DND-41 (cell line): Measurements from ENCODE around the gene PARVB.

Source experiments
- ATAC-seq: fragments of 200-7000 bp; cut with Tn5 transposase; 3 replicates; pipeline ENCODE4 v1.9.1; 2021; ENCODE audit warnings: low read depth; ENCODE audit not compliant: insufficient read depth
- DNase-seq: peaks from one replicate; pipeline ENCODE4 v3.0.0-alpha.2; 2020
- H2AFZ ChIP-seq: 2 replicates; pipeline ENCODE4 v1.6.0; 2012; ENCODE audit warnings: low read depth, low read length
- H3K27ac ChIP-seq: 2 replicates; pipeline ENCODE4 v1.5.1; 2012; ENCODE audit warnings: low read length, inconsistent platforms
- H3K27me3 ChIP-seq: fragments of 200-600 bp; sonication (generic); 2 replicates; pipeline ENCODE4 v1.6.0; 2012; ENCODE audit warnings: low read length, mild to moderate bottlenecking, inconsistent platforms; ENCODE audit not compliant: insufficient read depth, poor library complexity
- H3K36me3 ChIP-seq: 2 replicates; pipeline ENCODE4 v1.5.1; 2012; ENCODE audit warnings: low read length, inconsistent platforms; ENCODE audit not compliant: insufficient read depth
- H3K4me1 ChIP-seq: 2 replicates; pipeline ENCODE4 v1.5.1; 2012; ENCODE audit warnings: mild to moderate bottlenecking, low read length; ENCODE audit not compliant: insufficient read depth
- H3K4me2 ChIP-seq: 2 replicates; pipeline ENCODE4 v1.6.0; 2012; ENCODE audit warnings: mild to moderate bottlenecking, moderate library complexity, low read length, inconsistent platforms; ENCODE audit not compliant: insufficient read depth
- H3K4me3 ChIP-seq, 2 experiments: fragments of 200-600 bp in 1 of 2; shearing (Covaris generic) in 1 of 2; 2 replicates each; pipeline ENCODE4 v1.5.1; 2012 to 2016; ENCODE audit warnings: inconsistent platforms in 2 of 2, low read length in 2 of 2, mild to moderate bottlenecking in 2 of 2, low read depth in 1 of 2, moderate library complexity in 1 of 2
- H3K79me2 ChIP-seq: 2 replicates; pipeline ENCODE4 v1.6.0; 2012; ENCODE audit warnings: low read length, inconsistent platforms; ENCODE audit not compliant: insufficient read depth
- H3K9ac ChIP-seq: 2 replicates; pipeline ENCODE4 v1.6.0; 2012; ENCODE audit warnings: low read depth, mild to moderate bottlenecking, inconsistent platforms, low read length, moderate library complexity
- H3K9me3 ChIP-seq: 2 replicates; pipeline ENCODE4 v1.5.1; 2012; ENCODE audit warnings: low read length, moderate library complexity, mild to moderate bottlenecking, inconsistent platforms; ENCODE audit not compliant: insufficient read depth, severe bottlenecking
- H4K20me1 ChIP-seq: 2 replicates; pipeline ENCODE4 v1.6.0; 2012; ENCODE audit warnings: low read length; ENCODE audit not compliant: insufficient read depth
- EZH2 ChIP-seq: IDR thresholded peaks from 3 replicates; pipeline ENCODE4 v1.6.1; 2012; ENCODE audit warnings: borderline replicate concordance, low read depth, mild to moderate bottlenecking, moderate library complexity, low read length, inconsistent platforms; ENCODE audit not compliant: severe bottlenecking
- TF ChIP-seq, protein P1 (sequence below): IDR thresholded peaks from 2 replicates; pipeline ENCODE4 v1.5.1; 2012; ENCODE audit warnings: borderline replicate concordance, low read length, moderate library complexity, mild to moderate bottlenecking; ENCODE audit not compliant: poor library complexity, severe bottlenecking; ENCODE audit errors: extremely low read depth

PARVB gene

DNA sequence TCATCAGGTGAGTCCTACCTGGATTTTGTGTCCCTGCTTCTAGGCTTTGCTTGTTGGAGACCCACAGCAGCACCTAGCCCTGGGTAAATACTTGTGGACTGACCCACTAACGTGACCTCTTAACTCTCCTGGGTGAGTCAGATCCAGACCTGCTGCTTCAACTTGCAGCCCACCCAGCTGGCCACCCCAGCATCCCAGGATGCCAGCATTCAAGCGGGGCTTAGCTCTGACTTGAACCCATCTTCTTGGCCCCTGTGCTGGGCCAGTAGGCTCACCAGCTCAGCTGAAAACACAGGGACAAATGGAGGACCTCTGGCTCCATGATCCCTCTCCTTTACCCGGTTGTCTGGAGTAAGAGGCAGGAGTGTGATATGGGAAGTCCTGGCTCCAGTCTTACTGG is 190.1 kb downstream of the PARVB start:
- no peaks in the 10 kb centered on the region for H3K27me3 ChIP-seq
- H3K4me3 ChIP-seq = no peak overlapping the region
- TF ChIP-seq EZH2 = no peak
- TF ChIP-seq, protein P1, sequence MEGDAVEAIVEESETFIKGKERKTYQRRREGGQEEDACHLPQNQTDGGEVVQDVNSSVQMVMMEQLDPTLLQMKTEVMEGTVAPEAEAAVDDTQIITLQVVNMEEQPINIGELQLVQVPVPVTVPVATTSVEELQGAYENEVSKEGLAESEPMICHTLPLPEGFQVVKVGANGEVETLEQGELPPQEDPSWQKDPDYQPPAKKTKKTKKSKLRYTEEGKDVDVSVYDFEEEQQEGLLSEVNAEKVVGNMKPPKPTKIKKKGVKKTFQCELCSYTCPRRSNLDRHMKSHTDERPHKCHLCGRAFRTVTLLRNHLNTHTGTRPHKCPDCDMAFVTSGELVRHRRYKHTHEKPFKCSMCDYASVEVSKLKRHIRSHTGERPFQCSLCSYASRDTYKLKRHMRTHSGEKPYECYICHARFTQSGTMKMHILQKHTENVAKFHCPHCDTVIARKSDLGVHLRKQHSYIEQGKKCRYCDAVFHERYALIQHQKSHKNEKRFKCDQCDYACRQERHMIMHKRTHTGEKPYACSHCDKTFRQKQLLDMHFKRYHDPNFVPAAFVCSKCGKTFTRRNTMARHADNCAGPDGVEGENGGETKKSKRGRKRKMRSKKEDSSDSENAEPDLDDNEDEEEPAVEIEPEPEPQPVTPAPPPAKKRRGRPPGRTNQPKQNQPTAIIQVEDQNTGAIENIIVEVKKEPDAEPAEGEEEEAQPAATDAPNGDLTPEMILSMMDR = no peak
- no peaks in the 10 kb centered on the region for H3K4me1 ChIP-seq
- H3K27ac ChIP-seq = no peak overlapping the region
- no peak overlapping the region for H3K4me2 ChIP-seq
- ATAC-seq = no peak
- H3K79me2 ChIP-seq = no peaks in the 10 kb centered on the region
- no peaks in the 10 kb centered on the region for H3K36me3 ChIP-seq
- peaks cover 5% of the 10 kb centered on the region for H3K9me3 ChIP-seq
- no peak overlapping the region for H2AFZ ChIP-seq
- DNase-seq = no peak
- H3K9ac ChIP-seq = no peak overlapping the region
- H4K20me1 ChIP-seq = no peaks in the 10 kb centered on the region

DNA sequence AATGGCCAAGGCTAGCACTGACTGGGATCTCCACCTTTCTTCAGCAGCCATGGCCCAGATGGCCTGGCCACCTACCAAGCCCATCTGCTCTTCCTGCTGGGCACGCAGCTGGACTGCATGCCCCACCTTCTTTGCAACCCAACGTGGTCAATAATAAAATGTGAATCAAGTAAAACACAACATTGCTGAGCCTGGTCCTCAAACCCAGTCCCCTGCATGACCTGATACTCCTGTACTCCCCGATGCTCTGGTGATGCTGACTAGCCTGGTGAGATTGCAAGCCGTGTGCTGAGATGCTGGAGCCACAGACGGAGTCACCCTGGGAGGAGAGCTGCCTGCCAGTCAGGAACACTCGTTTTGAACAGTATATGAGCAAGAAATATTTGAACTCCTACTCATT is 190.7 kb downstream of the PARVB start:
- ATAC-seq = no peak
- DNase-seq = no peak
- peaks cover 1% of the 10 kb centered on the region for H3K9me3 ChIP-seq
- no peaks in the 10 kb centered on the region for H4K20me1 ChIP-seq
- H3K36me3 ChIP-seq = no peaks in the 10 kb centered on the region
- H3K27ac ChIP-seq = no peak overlapping the region
- H3K4me3 ChIP-seq = no peak overlapping the region
- no peaks in the 10 kb centered on the region for H3K4me1 ChIP-seq
- no peaks in the 10 kb centered on the region for H3K79me2 ChIP-seq
- H3K4me2 ChIP-seq = no peak overlapping the region
- no peak overlapping the region for H2AFZ ChIP-seq
- no peaks in the 10 kb centered on the region for H3K27me3 ChIP-seq
- TF ChIP-seq EZH2 = no peak
- TF ChIP-seq, protein P1 = no peak
- H3K9ac ChIP-seq = no peak overlapping the region

DNA sequence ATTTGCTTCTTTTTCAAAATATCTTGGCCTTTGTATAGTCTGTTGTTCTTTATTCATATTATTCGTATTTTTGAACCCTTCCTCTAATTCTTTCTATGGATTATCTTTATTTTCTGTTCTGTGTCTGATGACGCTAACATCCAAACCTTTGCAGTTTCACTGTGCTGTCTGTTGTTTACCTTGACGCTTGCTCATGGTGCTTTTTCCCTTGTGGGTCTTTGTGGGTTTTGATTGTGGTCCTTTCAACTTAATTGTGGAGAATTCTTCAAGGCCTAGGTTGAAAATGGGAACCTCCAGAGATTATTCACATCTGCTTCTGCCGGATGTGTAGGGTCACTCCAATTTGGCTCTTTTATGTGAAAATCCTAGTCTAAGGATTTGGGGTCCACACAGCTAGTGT is 191.2 kb downstream of the PARVB start:
- ATAC-seq (no peak), DNase-seq (no peak)
- H3K79me2 ChIP-seq = no peaks in the 10 kb centered on the region
- no peaks in the 10 kb centered on the region for H3K36me3 ChIP-seq
- H3K27me3 ChIP-seq = no peaks in the 10 kb centered on the region
- H2AFZ ChIP-seq = no peak overlapping the region
- no peak overlapping the region for H3K4me2 ChIP-seq
- H3K4me3 ChIP-seq = no peak overlapping the region
- no peaks in the 10 kb centered on the region for H3K4me1 ChIP-seq
- H3K9me3 ChIP-seq = peaks cover 1% of the 10 kb centered on the region
- no peaks in the 10 kb centered on the region for H4K20me1 ChIP-seq
- TF ChIP-seq EZH2 = no peak
- TF ChIP-seq, protein P1 = no peak
- no peak overlapping the region for H3K9ac ChIP-seq
- no peak overlapping the region for H3K27ac ChIP-seq

DNA sequence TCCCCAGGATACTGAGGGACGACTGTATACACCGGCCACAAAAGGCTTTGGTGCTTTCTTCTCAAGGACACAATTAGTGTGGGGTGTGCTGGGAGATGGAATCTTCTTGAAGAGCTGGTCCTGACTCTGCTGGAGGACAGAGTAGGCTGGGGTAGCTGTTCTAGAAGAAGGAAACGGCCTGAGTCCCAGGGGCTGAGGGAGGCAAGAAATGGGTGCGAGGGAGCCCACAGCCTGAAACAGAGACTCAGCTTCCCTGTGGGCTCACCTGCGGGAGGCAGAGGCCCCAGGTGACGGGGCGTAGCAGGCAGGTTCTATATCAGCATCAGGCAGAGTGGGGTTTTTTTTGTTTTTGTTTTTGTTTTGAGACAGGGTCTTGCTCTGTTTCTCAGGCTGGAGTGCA is 193.2 kb downstream of the PARVB start:
- Histone ChIP-seq H4K20me1 (no peaks in the 10 kb centered on the region), H3K4me1 (no peaks in the 10 kb centered on the region), H3K79me2 (no peaks in the 10 kb centered on the region), H3K9me3 (peaks cover 1% of the 10 kb centered on the region), H3K4me3 (no peak overlapping the region), H3K4me2 (no peak overlapping the region), H3K27ac (no peak overlapping the region), H3K9ac (no peak overlapping the region), H3K27me3 (no peaks in the 10 kb centered on the region), H3K36me3 (no peaks in the 10 kb centered on the region), H2AFZ (no peak overlapping the region)
- DNase-seq (no peak), ATAC-seq (no peak)
- TF ChIP-seq EZH2 = no peak
- TF ChIP-seq, protein P1 = no peak
